GM12878 (cell line): ENCODE data around the gene SPOCK1. TPM values are rescaled to one million over a fixed set of nuclear protein-coding genes. Genes with fewer than 3 reads are reported as not detected.

ENCODE experiments used
- ATAC-seq: fragments of 200-7000 bp; cut with Tn5 transposase; 3 replicates; pipeline ENCODE4 v1.9.1; 2020; ENCODE audit warnings: mild to moderate bottlenecking, moderate library complexity
- BruUV-seq: library from RNA; stranded (reverse); fragments of 400-500 nt; replicated peaks from 2 replicates; lab custom pipeline; 2021; lab: Mats Ljungman, UMichigan
- CTCF ChIA-PET: fragments of 300-600 bp; sonication (Branson Sonifier 250); formaldehyde crosslinking; extraction: SDS; loops from one replicate; lab custom pipeline; 2021; ENCODE audit warnings: inconsistent platforms; lab: Yijun Ruan, JAX
- POLR2A ChIA-PET: fragments of 350-600 bp; formaldehyde crosslinking; extraction: SDS; loops from one replicate; lab custom pipeline; 2021; ENCODE audit warnings: inconsistent platforms; lab: Charles Lee
- RAD21 ChIA-PET: fragments of 300-600 bp; sonication (Branson Sonifier 250); formaldehyde crosslinking; loops from one replicate; lab custom pipeline; 2023; ENCODE audit warnings: antibody characterized with exemption; ENCODE audit not compliant: unreplicated experiment; lab: Charles Lee
- SMC1A ChIA-PET: fragments of 300-600 bp; sonication (Branson Sonifier 250); formaldehyde crosslinking; loops from one replicate; lab custom pipeline; 2023; ENCODE audit not compliant: unreplicated experiment, uncharacterized antibody; lab: Charles Lee
- DNase-seq: peaks from one replicate; pipeline ENCODE4 v3.0.0-alpha.2; 2011; ENCODE audit warnings: low read depth, low spot score
- FAIRE-seq: peaks from 3 replicates; lab custom pipeline; 2011; peaks lifted over from hg19 to GRCh38; lab: Jason Lieb, UNC
- H2AFZ ChIP-seq: 2 replicates; pipeline ENCODE4 v1.6.0; 2011; ENCODE audit warnings: low read depth, low read length, control low read depth; ENCODE audit not compliant: control insufficient read depth
- H3K27ac ChIP-seq: 2 replicates; pipeline ENCODE4 v1.5.1; 2011; ENCODE audit warnings: control low read depth; ENCODE audit not compliant: control insufficient read depth, insufficient read depth
- H3K27me3 ChIP-seq, 2 experiments: replicated peaks in 1 of 2; 2 replicates each; pipeline versions ENCODE4 v1.6.0 to v1.6.1; 2011; ENCODE audit warnings: low read length in 1 of 2; ENCODE audit not compliant: control insufficient read depth in 2 of 2, insufficient read depth in 2 of 2
- H3K36me3 ChIP-seq, 2 experiments: 2 replicates each; pipeline ENCODE4 v1.5.1; 2011; ENCODE audit warnings: low read length in 1 of 2; ENCODE audit not compliant: control insufficient read depth in 2 of 2, insufficient read depth in 2 of 2
- H3K4me1 ChIP-seq: 2 replicates; pipeline ENCODE4 v1.6.1; 2011; ENCODE audit warnings: mild to moderate bottlenecking, low read length, moderate library complexity, mixed read lengths; ENCODE audit not compliant: control insufficient read depth, insufficient read depth
- H3K4me2 ChIP-seq: 2 replicates; pipeline ENCODE4 v1.6.0; 2011; ENCODE audit warnings: control low read depth; ENCODE audit not compliant: control insufficient read depth, insufficient read depth
- H3K4me3 ChIP-seq: fragments of 200-600 bp; sonication (generic); 2 replicates; pipeline ENCODE4 v1.5.1; 2016
- H3K79me2 ChIP-seq: 2 replicates; pipeline ENCODE4 v1.6.0; 2011; ENCODE audit warnings: low read length; ENCODE audit not compliant: control insufficient read depth, insufficient read depth
- H3K9ac ChIP-seq: 2 replicates; pipeline ENCODE4 v1.8.0; 2011; ENCODE audit warnings: low read length, control low read depth, mixed read lengths; ENCODE audit not compliant: control insufficient read depth, insufficient read depth
- H3K9me3 ChIP-seq: replicated peaks from 3 replicates; pipeline ENCODE4 v1.5.1; 2011; ENCODE audit warnings: mild to moderate bottlenecking, low read length; ENCODE audit not compliant: control insufficient read depth, insufficient read depth
- H4K20me1 ChIP-seq: 2 replicates; pipeline ENCODE4 v1.6.0; 2011; ENCODE audit not compliant: control insufficient read depth, insufficient read depth
- ASH2L ChIP-seq: fragments of 300-600, 200-600 bp; sonication (generic); IDR thresholded peaks from 2 replicates; pipeline ENCODE4 v1.6.1; 2017; ENCODE audit warnings: low read depth, mild to moderate bottlenecking, borderline replicate concordance
- ATF7 ChIP-seq: fragments of 450-650 bp; IDR thresholded peaks from 2 replicates; pipeline ENCODE4 v1.6.1; 2016; ENCODE audit warnings: low read depth, mild to moderate bottlenecking
- CHD4 ChIP-seq: fragments of 200-600 bp; sonication (generic); IDR thresholded peaks from 2 replicates; pipeline ENCODE4 v1.6.1; 2016; ENCODE audit warnings: mild to moderate bottlenecking
- DPF2 ChIP-seq: fragments of 450-650 bp; IDR thresholded peaks from 2 replicates; pipeline ENCODE4 v1.6.1; 2017; ENCODE audit warnings: mild to moderate bottlenecking
- FOXM1 ChIP-seq: IDR thresholded peaks from 2 replicates; pipeline ENCODE4 v1.6.1; 2012; ENCODE audit warnings: low read depth, mild to moderate bottlenecking, inconsistent platforms, low read length, moderate library complexity
- HCFC1 ChIP-seq: fragments of 150-350 bp; IDR thresholded peaks from 2 replicates; pipeline ENCODE4 v1.6.1; 2014; ENCODE audit warnings: low read length
- PAX8 ChIP-seq: fragments of 450-650 bp; IDR thresholded peaks from 2 replicates; pipeline ENCODE4 v1.6.1; 2017; ENCODE audit warnings: mild to moderate bottlenecking, moderate library complexity
- SIN3A ChIP-seq: IDR thresholded peaks from 2 replicates; pipeline ENCODE4 v1.6.1; 2012; ENCODE audit warnings: low read depth, low read length, improper control_type of control experiment
- SPI1 ChIP-seq: IDR thresholded peaks from 2 replicates; pipeline ENCODE4 v1.6.1; 2011; ENCODE audit warnings: low read depth, mild to moderate bottlenecking, low read length, moderate library complexity, borderline replicate concordance; ENCODE audit not compliant: insufficient read depth
- STAT3 ChIP-seq: IDR thresholded peaks from 2 replicates; pipeline ENCODE4 v1.6.1; 2011; ENCODE audit warnings: low read depth, low read length, improper control_type of control experiment
- TAF1 ChIP-seq: IDR thresholded peaks from 2 replicates; pipeline ENCODE4 v1.6.1; 2011; ENCODE audit warnings: mild to moderate bottlenecking, low read depth, low read length, borderline replicate concordance
- in situ Hi-C: fragments of 300-500 bp; cut with MboI; formaldehyde crosslinking; loops from 9 replicates; pipeline ENCODE4 v1.14.3; 2018; ENCODE audit warnings: mixed read lengths
- intact Hi-C: fragments of 100-400 bp; cut with micrococcal nuclease; formaldehyde crosslinking; loops from one replicate; pipeline ENCODE4 v1.14.2; 2022; ENCODE audit not compliant: unreplicated experiment
- polyA plus RNA-seq, 11 experiments: library from polyadenylated mRNA; depleted of rRNA in 4 of 11; unstranded in 6 of 11; stranded (reverse) in 5 of 11; fragments of >200 nt; fragmentation: Nextera tagmentation in 4 of 11; fragmentation: Illumina TruSeq in 1 of 11; extraction: Ambion mirVana in 4 of 11; extraction: Trizol in 1 of 11; gene quantifications; 1 replicate in 1 of 11; 2 replicates in 10 of 11; pipeline versions ENCODE4 v1.2.1 to v1.2.3, GENCODE V29; 2011 to 2016; ENCODE audit warnings: inconsistent platforms in 2 of 11, missing spikeins in 2 of 11, low read depth in 1 of 11
- total RNA-seq, 4 experiments: library from RNA; depleted of rRNA in 3 of 4; stranded (reverse); fragments of >200 nt in 3 of 4; fragmentation: Illumina TruSeq in 1 of 4; extraction: Trizol in 1 of 4; gene quantifications; 2 replicates each; pipeline versions ENCODE4 v1.2.1 to v1.2.3, GENCODE V29; 2013 to 2021
- TF ChIP-seq, protein P1 (sequence below): IDR thresholded peaks from 2 replicates; pipeline ENCODE4 v1.6.1; 2011; ENCODE audit warnings: low read depth, low read length, improper control_type of control experiment, borderline replicate concordance

The SPOCK1 gene
- total and polyA plus RNA-seq, 10 of the 15 experiments (the other 5 are each of a cell fraction or from before 2014, with no cell fraction given), result 0.06 to 0.68 (median 0.25) TPM; not detected in 3

- Histone ChIP-seq H3K4me2 (no peak overlapping the region), H2AFZ (no peak overlapping the region), H3K27me3 (no peaks in the 10 kb centered on the region; a peak in 2 of 4 replicates), H3K27ac (no peak overlapping the region), H3K36me3 (no peaks in the 10 kb centered on the region), H3K79me2 (no peaks in the 10 kb centered on the region), H3K4me3 (no peak overlapping the region), H4K20me1 (no peaks in the 10 kb centered on the region), H3K9ac (no peak overlapping the region), H3K9me3 (no peaks in the 10 kb centered on the region), H3K4me1 (no peaks in the 10 kb centered on the region)
- TF ChIP-seq STAT3 (no peak), FOXM1 (no peak), HCFC1 (no peak), CHD4 (no peak), SPI1 (no peak), SIN3A (no peak), DPF2 (no peak), PAX8 (no peak), ASH2L (no peak), ATF7 (no peak), TAF1 (no peak)
- TF ChIP-seq, protein P1, sequence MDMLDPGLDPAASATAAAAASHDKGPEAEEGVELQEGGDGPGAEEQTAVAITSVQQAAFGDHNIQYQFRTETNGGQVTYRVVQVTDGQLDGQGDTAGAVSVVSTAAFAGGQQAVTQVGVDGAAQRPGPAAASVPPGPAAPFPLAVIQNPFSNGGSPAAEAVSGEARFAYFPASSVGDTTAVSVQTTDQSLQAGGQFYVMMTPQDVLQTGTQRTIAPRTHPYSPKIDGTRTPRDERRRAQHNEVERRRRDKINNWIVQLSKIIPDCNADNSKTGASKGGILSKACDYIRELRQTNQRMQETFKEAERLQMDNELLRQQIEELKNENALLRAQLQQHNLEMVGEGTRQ, result no peak
- no peak for DNase-seq
- CTCF ChIA-PET, result interaction anchor here (0.6 kb wide), 1 partner anchor 227 kb away, joined by 3 read pairs; no protein-coding TSS in a partner anchor
- no peak for ATAC-seq
- intact Hi-C loops (no loop called here), in situ Hi-C loops (no loop called here)
- BruUV-seq, result no TSS peak
- POLR2A ChIA-PET, result no interaction called here
- RAD21 ChIA-PET, result no interaction called here
- SMC1A ChIA-PET, result no interaction called here
- FAIRE-seq, result no peak
Measured at GRCh38 chr5:137231540-137231939, 267.6 kb downstream of the SPOCK1 start.
